ENCODE data around the gene GJB2.

GJB2 gene

DNA sequence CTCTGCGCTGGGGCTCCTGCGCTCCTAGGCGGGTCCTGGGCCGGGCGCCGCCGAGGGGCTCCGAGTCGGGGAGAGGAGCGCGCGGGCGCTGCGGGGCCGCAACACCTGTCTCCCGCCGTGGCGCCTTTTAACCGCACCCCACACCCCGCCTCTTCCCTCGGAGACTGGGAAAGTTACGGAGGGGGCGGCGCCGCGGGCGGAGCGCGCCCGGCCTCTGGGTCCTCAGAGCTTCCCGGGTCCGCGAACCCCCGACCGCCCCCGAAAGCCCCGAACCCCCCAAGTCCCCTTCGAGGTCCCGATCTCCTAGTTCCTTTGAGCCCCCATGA, at the start of gene GJB2:
TSS of gene GJB2 (minus strand) at position 103 of the 326 bp plus-strand sequence. CDS start 3,357 bp downstream, outside the sequence.
- peak; percentile 21 for DNase-seq (ENCODE audit: low spot score)

DNA sequence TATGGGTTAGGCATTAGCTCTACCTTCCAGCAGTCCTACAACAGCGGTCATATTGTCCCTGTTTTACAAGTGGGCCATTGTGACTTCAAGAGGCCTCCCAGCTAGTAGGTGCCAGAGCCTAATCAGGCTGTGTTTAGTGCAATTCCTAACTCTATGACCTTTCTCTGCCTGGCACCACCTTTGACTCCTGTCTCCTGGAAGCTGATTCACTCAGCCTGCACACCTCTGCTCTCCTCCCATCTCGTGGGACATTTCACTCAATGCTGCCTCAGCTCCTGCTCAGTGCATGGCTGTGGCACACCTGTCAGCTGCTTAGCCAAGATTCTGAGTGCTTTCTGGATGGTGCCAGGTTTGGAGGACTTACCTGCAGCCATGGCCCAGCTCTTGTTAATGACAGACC, 48.9 kb upstream of the GJB2 start:
- DNase-seq (ENCODE audit: low spot score), result no peak

DNA sequence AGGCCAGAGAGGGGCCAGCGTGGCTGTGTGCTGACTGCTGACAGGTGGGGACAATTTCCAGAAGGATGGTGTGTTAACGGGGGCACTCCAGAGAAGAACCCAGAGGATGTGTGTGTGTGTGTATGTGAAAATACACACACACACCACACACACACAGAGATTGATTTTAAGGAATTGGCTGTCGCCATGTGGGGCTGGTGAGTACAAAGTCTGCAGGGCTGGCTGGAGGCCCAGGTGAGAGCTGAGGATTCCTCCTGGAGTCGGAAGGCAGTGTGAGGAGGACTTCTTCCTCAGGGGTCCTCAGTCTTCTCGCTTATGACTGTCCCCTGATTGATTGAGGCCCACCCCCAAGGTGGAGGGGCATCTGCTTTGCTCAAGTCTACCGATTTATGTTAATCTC, 47.0 kb upstream of the GJB2 start:
- no peak for DNase-seq (ENCODE audit: low spot score)

DNA sequence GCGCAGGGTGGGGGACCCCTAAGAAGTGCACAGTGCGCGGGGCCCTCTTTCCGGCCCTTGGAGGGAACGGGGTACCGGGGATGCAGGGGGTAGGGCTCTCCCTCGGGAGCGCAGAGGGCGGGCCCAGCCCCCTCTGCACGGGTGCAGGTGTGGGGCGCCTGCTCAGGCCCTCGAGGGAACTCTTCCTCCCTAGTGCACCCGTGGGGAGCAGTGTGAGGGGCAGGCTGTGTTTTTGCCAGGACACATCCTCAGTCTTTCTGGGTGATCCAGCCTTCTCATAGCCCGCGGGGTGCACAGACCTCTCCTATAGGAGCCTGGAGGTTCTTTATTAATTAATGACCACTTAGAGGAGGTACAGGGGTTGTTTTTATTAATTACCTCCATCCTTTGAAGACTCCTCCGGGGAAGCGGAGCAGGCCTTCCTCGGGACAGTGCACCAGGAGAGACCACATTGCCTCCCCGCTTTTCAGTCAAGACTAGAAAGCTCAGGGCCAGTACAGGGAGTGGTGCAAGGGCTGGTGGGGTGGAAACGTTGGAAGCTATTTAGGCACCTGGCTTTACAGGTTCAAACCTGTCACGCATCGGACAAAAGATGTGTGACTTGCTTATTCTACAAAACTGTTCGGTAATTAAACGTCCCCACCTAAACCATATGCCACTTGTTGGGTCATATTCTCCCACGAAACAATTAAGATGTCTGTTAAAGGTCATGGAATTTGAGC, 40.0 kb upstream of the GJB2 start:
- no peak for DNase-seq (ENCODE audit: low spot score)

DNA sequence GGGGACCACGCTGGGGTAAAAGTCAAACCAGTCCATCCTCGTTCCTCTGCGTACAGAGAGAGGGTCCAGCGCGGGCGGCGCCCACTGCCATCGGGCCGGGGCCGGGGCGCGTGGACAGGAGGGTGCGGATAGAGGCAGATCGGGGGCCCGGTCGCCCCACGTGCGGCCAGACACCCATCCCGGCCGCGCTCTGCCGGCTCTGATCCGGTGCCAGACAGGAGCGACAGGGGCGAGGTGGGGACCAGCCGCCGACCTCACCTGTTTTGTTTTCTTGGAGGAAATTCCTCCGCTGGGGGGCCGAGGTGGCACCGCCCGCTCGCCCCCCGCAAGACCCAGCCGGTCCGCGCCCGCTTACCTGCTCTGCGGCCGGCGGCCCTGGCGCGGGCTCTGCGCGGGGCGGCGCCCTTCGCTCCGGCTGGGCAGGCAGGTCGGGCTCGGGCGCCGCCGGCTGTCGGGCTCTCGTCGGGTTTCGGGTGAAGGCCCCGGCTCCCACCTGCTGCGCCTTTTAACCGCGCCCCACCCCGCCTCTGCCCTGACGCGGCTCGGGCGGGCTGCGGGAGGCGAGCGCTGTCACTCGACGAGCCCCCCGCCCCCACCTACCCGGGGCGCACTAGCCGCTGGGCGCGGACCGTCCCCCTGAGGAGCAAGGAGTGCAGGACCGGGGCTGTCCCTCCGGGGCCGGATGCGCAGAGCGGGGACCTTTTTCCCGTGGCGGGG, 39.3 kb upstream of the GJB2 start, which contains the start of gene GJB6:
TSS of gene GJB6 (minus strand) at position 481 of the 717 bp plus-strand sequence. CDS start 8,839 bp downstream, outside the sequence.
- no peak for DNase-seq (ENCODE audit: low spot score)

DNA sequence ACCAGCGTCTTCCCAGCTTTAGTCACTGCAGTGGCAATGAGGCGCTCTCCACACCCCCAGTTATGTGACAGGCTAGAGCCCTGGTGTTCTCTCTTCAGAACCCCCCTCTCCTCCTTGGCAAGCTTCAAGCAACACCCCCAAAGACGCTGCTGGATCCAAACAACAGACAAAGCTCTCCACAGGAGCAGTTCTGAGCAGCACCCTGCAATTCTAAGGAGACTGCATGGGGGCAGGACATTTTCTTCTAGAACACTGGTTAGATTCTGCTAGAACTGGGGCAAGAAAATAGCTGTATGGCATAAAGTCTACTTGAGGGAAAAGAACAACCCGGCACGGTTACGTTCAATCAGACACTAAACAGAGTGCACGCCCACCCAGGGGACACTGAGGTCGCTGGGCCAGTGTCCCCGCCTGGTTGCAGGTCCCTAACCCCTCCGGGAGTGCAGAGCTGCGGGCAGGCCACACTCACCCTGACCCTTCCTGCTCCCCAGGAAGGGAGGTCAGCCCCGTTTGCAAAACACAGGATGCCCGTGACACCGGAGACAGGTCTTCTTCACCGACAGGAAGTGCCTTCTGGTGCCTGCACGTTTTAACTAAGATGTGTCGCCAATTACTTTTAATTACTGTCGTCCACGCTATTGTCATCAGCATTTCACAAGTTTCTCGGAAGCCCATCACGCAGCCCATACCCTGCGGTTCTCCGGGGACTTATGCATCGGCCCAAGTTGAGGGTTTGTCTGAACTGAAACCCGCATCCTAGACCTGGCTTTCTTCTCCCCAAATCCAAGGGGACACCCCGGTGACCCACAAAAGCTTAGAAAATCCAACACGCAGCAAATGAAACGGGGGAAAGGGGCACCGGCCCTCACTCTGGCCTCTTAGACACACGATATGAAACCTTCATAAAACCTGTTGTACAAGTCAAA, 38.4 kb upstream of the GJB2 start:
- no peak for DNase-seq (ENCODE audit: low spot score)

DNA sequence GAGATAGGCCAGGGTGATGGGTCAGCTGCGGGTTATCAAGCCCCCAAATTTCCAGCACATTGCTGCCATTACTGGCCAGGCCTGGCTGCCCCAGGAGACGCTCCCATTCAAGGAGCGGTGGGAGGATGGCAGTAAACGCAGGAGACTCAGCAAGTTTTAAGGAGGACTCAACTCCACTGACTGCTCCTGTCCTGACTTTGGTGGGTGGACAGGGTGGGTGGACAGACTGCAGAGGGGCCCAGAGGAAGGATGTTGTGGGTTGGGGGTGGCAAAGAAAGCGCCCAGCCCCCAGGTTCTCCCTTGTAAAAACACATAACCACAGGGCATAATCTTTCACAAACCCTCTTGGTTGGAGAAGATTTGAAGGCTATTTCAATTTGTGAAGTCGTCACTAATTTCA, 35.0 kb upstream of the GJB2 start:
- DNase-seq (ENCODE audit: low spot score), result no peak

DNA sequence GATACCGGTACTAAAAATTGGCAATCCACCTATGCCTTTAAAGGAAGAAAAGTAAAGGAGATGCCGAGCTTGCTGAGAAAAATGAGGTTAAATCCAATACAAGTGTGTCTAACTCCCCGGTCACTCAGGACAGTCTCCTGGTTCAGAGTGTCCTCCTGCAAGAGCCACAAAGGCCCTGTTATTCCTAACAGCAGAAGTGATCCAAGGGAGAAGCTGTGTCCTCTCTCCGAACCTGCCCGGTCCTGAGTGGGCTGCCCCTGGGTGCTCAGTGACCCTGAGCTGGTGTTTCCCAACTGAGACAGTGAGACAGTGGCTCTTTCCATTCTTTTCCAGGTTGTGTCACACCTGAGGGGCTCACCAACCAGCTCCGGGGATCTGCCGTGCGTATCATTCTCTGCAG, 34.5 kb upstream of the GJB2 start:
- no peak for DNase-seq (ENCODE audit: low spot score)

DNA sequence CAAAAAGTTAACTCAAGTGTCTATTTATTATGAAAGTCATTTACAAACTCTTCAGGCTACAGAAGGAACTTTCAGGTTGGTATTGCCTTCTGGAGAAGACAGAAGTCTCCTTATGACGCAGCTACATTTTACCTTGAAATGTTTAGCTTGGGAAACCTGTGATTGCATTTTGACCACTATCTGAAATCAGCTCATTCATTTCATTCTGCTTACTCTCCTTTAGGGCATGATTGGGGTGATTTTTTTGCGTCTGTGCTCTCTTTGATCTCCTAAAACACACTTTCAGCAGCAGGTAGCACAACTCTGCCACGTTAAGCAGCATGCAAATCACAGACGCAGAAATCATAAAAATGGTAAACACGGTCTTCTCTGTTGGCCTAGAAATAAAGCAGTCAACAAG, 29.8 kb upstream of the GJB2 start:
- DNase-seq (ENCODE audit: low spot score), result no peak

DNA sequence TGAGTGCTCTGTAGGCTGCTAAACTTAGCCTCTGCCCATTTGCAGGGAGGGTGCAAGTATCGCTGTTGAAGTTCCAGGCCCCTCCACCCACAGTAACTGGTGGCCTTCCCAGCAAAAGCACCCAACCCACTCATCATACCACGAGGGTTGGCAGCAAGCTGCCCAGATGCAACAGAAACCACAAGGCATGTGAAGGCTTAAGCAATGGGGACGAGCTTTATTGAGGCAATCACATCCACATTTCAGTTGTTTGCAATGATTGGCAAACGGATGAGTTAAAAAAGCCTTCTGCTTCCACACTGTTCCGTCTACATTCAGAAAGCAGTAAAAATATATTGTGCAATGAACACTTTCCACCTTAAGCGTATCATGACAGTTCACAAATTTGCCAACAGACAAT, 29.0 kb upstream of the GJB2 start:
- peak; percentile 45 for DNase-seq (ENCODE audit: low spot score)

DNA sequence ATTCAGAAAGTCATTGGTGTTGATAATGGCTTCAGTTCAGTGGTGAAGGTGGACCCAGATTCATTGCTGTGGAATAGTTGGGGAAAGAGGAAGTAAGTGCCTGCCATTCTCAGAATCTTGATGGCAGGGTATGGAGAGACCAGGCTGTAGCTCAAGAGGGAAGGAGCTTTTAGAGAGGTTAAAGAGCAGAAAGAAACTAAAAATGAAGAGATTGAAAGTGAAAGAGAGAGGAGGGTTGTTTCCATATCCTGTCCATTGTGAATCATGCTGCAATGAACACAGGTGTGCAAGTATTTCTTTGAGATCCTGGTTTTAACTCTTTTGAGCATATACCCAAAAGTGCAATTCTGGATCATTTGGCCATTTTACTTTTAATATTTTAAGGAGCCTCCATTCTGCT, 26.8 kb upstream of the GJB2 start:
- DNase-seq (ENCODE audit: low spot score), result no peak

DNA sequence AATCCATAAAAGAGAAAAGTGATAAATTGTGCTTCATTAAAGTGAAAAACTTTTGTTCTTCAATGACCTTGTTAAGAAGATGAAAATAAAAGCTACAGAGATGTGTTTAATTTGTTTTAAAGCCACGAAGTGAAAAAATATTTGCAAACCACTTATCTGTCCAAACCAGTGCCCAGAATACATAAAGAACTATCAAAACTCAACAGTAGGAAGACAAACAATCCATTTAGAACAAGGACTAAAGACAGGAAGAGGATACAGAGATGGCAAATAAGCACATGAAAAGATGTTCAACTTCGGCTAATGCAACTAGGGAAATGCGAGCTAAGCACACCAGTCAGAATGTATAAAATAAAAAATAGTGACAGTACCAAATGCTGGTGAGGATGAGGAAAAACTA, 24.4 kb upstream of the GJB2 start:
- no peak for DNase-seq (ENCODE audit: low spot score)

DNA sequence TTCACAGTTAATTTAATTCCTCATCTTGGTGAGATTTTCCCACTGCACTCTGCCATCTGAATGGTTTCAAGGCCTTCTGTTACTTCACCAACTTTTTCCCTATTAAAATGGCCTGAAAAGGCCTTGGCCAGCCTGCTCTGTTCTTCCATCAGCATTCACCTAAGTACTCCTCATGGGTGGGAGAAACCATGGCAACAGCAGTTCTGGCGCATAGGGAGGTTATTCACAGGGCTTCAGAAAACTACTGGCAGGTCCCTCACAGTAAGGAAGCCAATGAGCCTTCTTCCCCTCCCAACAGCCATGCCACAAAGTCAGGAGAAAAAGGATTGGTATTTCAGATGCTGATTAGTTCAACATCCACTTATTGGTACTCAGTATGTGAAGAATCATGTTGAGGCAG, 17.2 kb upstream of the GJB2 start:
- DNase-seq (ENCODE audit: low spot score), result no peak

DNA sequence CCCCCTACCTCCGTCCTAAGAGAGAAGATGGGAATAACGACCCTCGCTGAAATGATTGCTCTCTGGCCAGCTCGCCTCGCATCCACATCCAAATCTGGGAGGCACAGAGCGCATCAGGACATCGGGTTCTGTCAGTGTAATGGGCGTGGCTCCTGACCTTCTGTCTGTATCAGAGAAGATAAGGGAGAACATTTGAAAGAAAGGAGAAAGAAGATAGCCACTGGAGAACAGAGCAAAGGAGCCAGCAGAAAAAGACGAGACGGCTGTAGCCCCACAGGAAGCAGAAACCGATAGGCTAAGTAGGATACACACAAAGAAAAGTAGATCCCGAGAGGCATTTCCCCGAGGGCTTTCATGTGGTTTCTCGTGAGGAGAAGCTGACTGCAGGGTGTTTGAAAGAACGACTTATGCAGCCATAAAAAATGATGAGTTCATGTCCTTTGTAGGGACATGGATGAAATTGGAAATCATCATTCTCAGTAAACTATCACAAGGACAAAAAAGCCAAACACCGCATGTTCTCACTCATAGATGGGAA, 14.0 kb upstream of the GJB2 start:
- DNase-seq (ENCODE audit: low spot score), result no peak

DNA sequence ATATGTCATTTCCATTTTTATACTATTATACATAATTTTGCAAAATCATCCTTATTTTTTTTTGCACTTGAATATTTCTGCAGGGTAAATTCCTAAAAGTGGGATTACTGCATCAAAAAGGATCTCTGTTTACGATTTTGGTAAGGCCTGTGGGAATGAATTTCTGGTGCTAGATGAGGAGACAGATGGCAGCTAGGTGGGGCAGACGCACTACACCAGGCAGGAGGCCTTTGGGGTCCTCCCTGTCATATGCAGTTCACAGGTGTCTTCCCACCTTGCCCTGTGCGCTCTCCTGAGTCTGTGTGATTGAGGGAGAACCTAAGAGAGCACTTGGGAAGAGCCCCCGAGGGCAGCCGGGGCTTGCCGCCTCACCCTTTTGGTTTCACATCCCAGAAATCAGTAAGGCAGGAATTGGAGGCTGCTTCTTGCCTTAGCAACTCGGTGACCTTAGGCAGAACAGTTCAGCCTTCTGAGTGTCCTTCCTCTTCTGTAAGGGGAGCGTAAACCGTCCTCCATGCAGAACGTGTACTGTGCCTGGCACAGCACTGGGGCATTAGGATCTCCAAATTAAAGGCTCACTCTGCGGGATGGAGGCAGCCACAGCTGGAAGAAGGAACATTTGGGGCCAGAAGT, 13.4 kb upstream of the GJB2 start:
- no peak for DNase-seq (ENCODE audit: low spot score)

DNA sequence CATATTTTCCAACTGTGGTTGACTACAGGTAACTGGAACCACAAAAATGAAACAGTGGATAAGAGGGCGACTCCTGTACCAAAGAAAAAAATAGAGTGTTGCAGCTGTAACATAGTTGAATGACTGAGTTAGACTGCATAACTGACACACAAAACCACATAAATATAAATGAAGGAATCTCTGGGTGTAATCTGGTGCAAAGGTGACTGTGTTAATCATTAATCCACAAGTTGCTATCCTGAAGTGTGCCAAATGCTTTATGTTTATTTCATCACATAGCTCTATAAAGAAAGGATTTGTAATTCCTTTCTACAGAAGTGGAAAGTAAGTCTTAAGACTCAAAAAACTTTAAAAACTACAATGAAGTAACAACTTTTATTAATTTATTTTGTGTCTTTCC, 6.0 kb upstream of the GJB2 start:
- no peak for DNase-seq (ENCODE audit: low spot score)

DNA sequence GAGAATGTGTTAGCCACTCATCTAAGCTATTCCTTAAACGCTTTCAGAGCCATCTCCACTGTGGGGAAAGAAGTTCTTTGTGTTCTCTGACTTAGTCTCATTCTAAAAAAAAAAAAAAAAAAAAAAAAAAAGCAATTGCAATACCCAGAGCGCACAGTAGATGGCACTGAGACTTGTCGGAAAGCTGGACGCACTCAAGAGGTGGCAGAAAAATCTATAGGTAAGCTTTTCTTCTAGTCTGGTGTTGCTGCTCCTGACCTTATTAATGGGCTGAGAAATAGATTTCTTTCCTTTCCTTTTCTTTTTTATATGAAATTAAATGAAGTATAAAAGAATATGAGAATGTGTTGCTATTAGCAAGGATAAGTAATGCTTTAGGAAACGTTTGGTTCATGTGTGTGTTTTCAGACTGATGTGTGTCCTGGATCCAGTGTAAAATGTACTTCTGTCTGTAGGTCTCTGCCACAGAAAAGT, 4.7 kb upstream of the GJB2 start:
- DNase-seq (ENCODE audit: low spot score), result peak; percentile 66

DNA sequence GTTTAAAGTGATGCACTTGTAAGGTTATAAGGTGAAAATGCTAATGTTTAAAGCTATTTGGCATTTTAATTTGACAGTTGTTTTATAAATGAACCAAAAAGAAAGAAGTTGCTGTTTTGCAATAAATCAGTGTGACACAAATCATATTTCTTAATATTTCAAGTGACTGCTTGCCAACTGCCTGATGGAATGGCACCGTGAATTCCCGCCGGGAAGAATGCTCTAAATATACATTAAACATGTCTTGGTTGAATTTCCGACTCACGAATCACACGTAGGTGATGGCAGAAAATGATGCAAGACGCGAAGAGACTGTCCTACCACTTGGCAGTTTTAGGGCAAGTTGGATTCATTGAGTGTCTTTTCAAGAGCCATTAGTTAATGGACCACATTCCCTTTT, 3.1 kb upstream of the GJB2 start:
- no peak for DNase-seq (ENCODE audit: low spot score)

DNA sequence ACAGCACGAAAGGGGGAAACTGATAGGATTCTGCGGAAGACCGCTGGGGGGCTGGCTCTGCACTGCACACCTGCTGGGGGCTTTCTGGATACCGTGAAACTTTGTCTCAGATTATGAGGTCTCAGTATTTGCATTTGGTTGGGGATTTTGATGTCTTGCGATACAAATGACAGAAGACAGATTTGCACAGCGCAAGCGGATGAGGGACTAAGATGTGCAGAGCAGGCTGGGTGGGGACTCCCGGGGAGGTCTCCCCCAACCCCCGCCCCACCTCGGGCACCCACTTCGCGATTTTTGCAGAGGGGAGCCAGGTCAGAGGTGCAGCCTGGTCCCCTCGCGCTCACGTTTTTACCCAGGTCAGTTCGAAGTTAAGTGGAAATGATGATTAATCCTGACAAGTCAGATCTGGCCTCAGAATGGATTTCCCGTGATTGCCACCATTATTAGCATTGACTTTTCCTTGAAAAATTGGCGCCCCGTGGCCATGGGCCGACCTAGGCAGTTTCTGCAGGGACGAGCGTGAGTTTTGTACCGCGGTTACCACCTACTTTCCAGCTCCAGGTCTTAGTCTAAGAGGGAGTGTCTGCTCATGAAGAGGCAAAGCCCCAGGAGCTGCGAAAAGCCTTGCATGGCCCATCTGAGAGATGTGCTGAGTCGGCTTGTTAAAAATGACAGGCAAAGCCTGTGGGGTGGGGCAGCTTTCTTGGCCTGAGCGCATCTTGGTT, 1.3 kb upstream of the GJB2 start:
- DNase-seq (ENCODE audit: low spot score), result no peak

DNA sequence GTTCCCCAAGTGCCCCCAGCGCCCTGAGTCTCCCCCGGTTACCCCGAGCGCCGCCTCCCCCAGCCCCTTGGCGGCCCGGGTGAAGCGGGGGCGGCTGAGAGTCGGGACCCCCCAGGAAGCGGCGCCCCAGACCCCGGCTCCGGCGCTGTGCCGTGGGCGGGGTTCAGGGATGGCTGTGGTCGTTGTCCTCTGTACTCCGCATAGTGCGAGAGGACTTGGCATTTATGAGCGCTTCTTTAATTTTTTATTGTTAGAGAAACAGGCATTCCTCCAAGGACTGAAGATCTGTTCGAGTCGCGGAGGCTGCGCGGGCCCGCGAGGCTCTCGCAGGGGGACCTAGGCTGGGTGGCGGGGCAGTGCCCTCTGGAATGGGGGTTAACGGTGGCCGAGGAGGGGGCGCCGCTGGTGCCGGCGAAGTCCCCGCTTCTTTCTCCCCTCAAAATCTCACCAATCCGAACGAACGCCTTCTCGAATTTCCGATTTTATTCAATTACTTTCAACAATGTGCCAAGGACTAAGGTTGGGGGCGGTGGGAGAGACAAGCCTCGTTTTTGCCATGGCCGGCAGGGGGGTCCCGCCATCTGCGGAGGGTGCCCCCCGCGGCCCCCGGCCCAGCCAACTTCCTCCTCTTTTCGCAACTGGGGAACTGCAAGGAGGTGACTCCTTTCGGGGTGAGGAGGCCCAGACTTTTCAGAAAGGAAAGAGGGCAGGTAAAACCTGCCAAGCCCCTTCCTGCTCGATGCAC, 596 bp upstream of the GJB2 start:
- DNase-seq (ENCODE audit: low spot score), result peak; percentile 42

Measured in GM03348 (cell line).